ENCODE measurements around the gene RBMS1. TPM values are rescaled to one million over a fixed set of nuclear protein-coding genes. Genes with fewer than 3 reads are reported as not detected.

The RBMS1 gene
- total and polyA plus RNA-seq, 7 donors: 8.4 to 43.2 (median 24.1) TPM

DNA sequence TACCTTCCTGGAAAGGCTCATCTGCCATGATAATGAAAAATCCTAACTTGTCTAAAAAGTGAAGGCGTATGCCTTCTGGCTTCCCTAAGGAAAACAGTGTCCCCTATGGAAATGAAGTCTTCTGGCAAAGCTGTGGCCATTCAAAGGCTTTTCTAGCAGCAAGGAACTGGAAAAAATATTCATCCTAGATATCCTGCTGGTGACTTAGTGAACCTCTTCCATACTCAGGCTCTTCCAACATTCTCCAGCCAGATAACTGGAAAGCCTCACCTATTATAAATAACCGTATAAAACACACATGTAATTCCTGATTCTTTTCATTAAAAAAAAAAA is 84.7 kb downstream of the RBMS1 start:
- Histone ChIP-seq H3K9me3 (no peaks in the 10 kb centered on the region), H3K4me3 (peak overlapping the region; percentile 94), H3K27ac (peak overlapping the region; percentile 88), H3K36me3 (ENCODE audit: insufficient read depth in 1 of 2, low read depth in 1 of 2) (no peaks in the 10 kb centered on the region), H3K4me1 (peaks cover 51% of the 10 kb centered on the region), H3K27me3 (ENCODE audit: insufficient read depth in 3 of 3, low read length in 2 of 3) (no peaks in the 10 kb centered on the region)
- intact Hi-C loops (cut with DNase I): loop anchor here (5.0 to 10.0 kb wide), 3 partner anchors 37 to 92 kb away; no protein-coding TSS in a partner anchor
- TF ChIP-seq, protein P1, sequence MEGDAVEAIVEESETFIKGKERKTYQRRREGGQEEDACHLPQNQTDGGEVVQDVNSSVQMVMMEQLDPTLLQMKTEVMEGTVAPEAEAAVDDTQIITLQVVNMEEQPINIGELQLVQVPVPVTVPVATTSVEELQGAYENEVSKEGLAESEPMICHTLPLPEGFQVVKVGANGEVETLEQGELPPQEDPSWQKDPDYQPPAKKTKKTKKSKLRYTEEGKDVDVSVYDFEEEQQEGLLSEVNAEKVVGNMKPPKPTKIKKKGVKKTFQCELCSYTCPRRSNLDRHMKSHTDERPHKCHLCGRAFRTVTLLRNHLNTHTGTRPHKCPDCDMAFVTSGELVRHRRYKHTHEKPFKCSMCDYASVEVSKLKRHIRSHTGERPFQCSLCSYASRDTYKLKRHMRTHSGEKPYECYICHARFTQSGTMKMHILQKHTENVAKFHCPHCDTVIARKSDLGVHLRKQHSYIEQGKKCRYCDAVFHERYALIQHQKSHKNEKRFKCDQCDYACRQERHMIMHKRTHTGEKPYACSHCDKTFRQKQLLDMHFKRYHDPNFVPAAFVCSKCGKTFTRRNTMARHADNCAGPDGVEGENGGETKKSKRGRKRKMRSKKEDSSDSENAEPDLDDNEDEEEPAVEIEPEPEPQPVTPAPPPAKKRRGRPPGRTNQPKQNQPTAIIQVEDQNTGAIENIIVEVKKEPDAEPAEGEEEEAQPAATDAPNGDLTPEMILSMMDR (IDR thresholded peaks at IDR 0.05): no peak
- no peak for ATAC-seq
- DNase-seq: no peak
- WGBS, 3 donors: 71 to 76% (median 75%) methylated on average over 2 of the region's 2 CpGs

DNA sequence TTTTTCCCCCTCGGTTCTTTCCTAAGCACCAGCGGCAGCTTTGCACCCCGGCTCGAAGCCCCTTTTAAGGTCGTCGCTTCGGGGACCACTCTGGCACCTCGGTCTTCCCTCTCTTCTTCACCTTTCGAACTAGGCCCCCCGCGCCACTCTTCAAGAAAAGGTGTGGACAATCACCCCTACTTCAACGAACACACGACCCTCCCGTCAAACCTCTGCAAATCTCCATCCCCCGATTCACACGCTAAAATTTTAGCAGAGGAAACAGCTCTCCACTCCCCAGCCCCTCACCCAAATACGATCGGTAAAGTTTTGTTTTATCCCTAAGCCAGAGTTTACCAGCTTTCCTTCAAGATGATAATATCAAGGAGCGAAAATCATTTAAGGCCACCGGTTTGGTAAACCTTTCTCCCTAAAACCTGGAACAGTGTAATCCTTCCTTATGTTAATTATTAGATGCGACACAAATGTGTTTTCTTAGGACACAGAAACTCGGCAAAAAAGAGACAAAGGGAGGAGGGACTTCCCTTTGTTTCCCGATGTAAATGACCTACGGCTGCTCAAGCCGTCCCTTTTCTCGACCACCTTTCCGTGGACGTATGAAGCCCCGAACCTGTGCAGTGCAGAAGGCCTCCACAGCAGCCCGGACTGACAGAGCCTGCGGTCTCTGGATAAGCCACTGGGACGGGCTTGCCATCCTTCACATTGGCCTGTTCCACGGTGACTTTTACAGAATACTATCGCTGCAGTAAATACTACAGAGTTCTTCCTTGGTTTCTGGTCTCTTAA is 85.2 kb downstream of the RBMS1 start:
- no peaks in the 10 kb centered on the region for H3K9me3 ChIP-seq
- no peaks in the 10 kb centered on the region for H3K27me3 ChIP-seq (ENCODE audit: insufficient read depth in 3 of 3, low read length in 2 of 3)
- H3K4me3 ChIP-seq: peak overlapping the region; percentile 94
- intact Hi-C loops (cut with DNase I): loop anchor here (5.0 to 10.0 kb wide), 3 partner anchors 36 to 91 kb away; no protein-coding TSS in a partner anchor
- H3K27ac ChIP-seq: peak overlapping the region; percentile 88
- DNase-seq: peak in 1 of 2 donors; percentile 51
- WGBS, 3 donors: 27 to 38% (median 34%) methylated on average over 34 of the region's 34 CpGs
- H3K4me1 ChIP-seq: peaks cover 57% of the 10 kb centered on the region
- ATAC-seq: peak in 2 of 4 donors; percentile 35 to 41
- TF ChIP-seq, protein P1 (IDR thresholded peaks at IDR 0.05): no peak
- H3K36me3 ChIP-seq (ENCODE audit: insufficient read depth in 1 of 2, low read depth in 1 of 2): no peaks in the 10 kb centered on the region

DNA sequence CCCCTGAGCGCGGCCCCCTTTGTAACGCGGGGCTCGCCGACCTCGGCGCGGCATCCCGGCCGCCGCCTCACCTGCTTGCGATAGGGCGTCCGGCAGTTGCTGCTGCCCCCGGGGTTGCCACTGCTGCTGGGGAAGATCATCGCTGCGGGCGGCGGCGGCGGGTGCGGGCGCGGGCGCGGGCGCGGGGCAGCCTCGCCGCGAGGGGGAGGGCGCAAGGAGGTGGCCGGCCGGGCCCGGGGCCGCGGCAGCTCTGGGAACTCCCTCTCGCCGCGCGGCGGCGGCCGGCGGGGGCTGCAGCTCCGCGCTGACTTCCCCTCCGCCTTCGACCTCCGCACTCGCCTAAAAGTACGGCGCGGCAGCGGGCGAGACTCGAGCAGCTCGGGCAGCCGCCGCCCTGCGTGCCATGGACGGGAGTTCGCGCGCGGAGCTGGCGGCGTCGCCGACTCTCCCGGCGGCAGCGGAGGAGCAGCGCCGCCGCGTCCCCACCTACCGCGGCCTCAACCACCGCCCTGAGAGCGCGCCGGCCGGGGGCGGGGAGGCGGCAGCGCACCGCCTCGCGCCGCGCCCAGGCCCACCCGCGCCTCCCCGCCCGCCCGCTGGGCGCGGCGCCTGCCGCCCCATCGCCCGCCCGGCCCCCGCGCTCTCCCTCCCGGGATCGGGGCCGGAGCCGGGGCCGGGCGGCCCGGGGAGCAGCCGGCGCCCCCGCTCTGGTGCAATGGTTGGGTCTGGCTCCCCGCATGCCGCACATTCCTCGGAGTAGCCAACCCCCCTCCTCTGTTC is 86.0 kb downstream of the RBMS1 start:
- no peaks in the 10 kb centered on the region for H3K27me3 ChIP-seq (ENCODE audit: insufficient read depth in 3 of 3, low read length in 2 of 3)
- peaks cover 64% of the 10 kb centered on the region for H3K4me1 ChIP-seq
- TF ChIP-seq, protein P1 (IDR thresholded peaks at IDR 0.05): peak; percentile 22
- 0 to 1% (median 0%) methylated on average over 32 to 120 of the region's 120 CpGs for WGBS, 3 donors
- no peaks in the 10 kb centered on the region for H3K36me3 ChIP-seq (ENCODE audit: insufficient read depth in 1 of 2, low read depth in 1 of 2)
- intact Hi-C loops (cut with DNase I): loop anchor here (5.0 to 10.0 kb wide), 3 partner anchors 35 to 90 kb away; no protein-coding TSS in a partner anchor
- H3K4me3 ChIP-seq: peak overlapping the region; percentile 94
- DNase-seq (peak; percentile 70 to 83), ATAC-seq (peak; percentile 79 to 87 (median 84))
- peak overlapping the region; percentile 88 for H3K27ac ChIP-seq
- H3K9me3 ChIP-seq: no peaks in the 10 kb centered on the region

DNA sequence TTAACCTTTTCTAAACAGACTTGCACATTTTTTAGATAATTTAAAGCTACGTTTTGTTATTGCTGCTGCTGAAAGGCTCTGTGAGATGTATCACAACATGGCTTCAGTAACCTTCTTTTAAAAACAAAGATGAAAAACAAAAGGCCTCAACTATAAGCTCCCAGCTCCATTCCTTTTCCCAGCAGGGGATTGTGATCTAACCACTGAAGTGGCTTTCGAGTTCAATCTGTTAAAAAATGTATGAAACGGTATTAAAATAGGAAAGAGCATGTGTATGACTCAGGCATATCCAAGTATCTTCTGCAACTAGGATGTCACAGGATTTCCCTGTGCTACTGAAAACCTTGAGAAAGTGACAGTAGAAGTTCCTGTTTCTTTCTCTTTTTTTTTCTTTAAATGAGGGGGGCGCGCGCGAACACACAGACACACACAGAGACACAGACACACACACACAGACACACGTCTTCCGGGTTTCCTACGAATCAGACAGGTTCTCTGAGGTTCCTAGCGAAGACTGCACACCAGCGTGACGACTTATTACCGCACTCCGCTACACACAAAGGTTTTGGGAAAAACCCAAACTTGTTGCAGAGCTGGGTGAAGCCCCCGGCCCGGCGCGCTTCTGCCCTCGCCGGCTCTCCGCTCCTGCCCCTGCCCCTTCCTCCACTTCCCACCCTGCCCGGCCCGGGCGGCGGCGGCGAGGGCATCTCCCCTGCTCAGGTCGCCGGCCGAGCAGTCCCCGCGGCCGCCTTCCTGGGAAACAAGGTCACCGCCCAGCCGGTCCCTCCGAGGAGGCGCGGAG is 86.8 kb downstream of the RBMS1 start:
- TF ChIP-seq, protein P1 (IDR thresholded peaks at IDR 0.05): no peak
- Histone ChIP-seq H3K27ac (peak overlapping the region; percentile 88), H3K9me3 (no peaks in the 10 kb centered on the region), H3K4me3 (peak overlapping the region; percentile 94), H3K27me3 (ENCODE audit: insufficient read depth in 3 of 3, low read length in 2 of 3) (no peaks in the 10 kb centered on the region), H3K4me1 (peaks cover 62% of the 10 kb centered on the region), H3K36me3 (ENCODE audit: insufficient read depth in 1 of 2, low read depth in 1 of 2) (no peaks in the 10 kb centered on the region)
- intact Hi-C loops (cut with DNase I): loop anchor here (5.0 to 10.0 kb wide), 3 partner anchors 34 to 89 kb away; no protein-coding TSS in a partner anchor
- 1% methylated on average over 28 to 39 of the region's 39 CpGs for WGBS, 3 donors
- ATAC-seq: peak; percentile 32 to 48 (median 38)
- peak; percentile 52 to 58 for DNase-seq
